ENCODE data around the gene METTL15.
"Not testable (repeated sequence)": the region's sequence is repeated elsewhere in the genome, so short reads cannot be mapped to it uniquely, and the experiment has no call there.

Gene METTL15

GRCh38 chr11:28303477-28304191 is 195.4 kb downstream of the METTL15 start:
- FAIRE-seq, result no peak

GRCh38 chr11:28315440-28315839 is 207.3 kb downstream of the METTL15 start:
- FAIRE-seq, result no peak

- FAIRE-seq, result no peak
Measured at GRCh38 chr11:28318871-28319270, 210.7 kb downstream of the METTL15 start.

GRCh38 chr11:28323621-28324020 is 215.4 kb downstream of the METTL15 start:
- no peak for FAIRE-seq

GRCh38 chr11:28332393-28332792 is 224.2 kb downstream of the METTL15 start:
- not testable (repeated sequence) for FAIRE-seq

GRCh38 chr11:28337701-28338100 is 229.5 kb downstream of the METTL15 start:
- no peak for FAIRE-seq

GRCh38 chr11:28338371-28338770 is 230.2 kb downstream of the METTL15 start:
- no peak for FAIRE-seq

- no peak for FAIRE-seq
Measured at GRCh38 chr11:28339488-28339887, 231.3 kb downstream of the METTL15 start.

- FAIRE-seq, result no peak
Measured at GRCh38 chr11:28342716-28343115, 234.5 kb downstream of the METTL15 start.

GRCh38 chr11:28343304-28344233 is 235.4 kb downstream of the METTL15 start:
- FAIRE-seq, result peak; percentile 90

GRCh38 chr11:28346209-28346608 is 238.0 kb downstream of the METTL15 start:
- no peak for FAIRE-seq

- no peak for FAIRE-seq
Measured at GRCh38 chr11:28346721-28347120, 238.5 kb downstream of the METTL15 start.

GRCh38 chr11:28347371-28347770 is 239.2 kb downstream of the METTL15 start:
- no peak for FAIRE-seq

GRCh38 chr11:28350216-28350615 is 242.0 kb downstream of the METTL15 start:
- FAIRE-seq, result peak; percentile 95

- FAIRE-seq, result no peak
Measured at GRCh38 chr11:28353991-28354390, 245.8 kb downstream of the METTL15 start.

GRCh38 chr11:28366549-28367346 is 258.6 kb downstream of the METTL15 start:
- FAIRE-seq, result no peak

- not testable (repeated sequence) for FAIRE-seq
Measured at GRCh38 chr11:28378095-28378494, 269.9 kb downstream of the METTL15 start.

Data from endometrium (tissue), 2 donors.